ENCODE data around the gene COL6A3. TPM values are rescaled to one million over a fixed set of nuclear protein-coding genes. Genes with fewer than 3 reads are reported as not detected.

COL6A3 gene
- total RNA-seq, 1 experiment from 2014 or later: 45.0 TPM

DNA sequence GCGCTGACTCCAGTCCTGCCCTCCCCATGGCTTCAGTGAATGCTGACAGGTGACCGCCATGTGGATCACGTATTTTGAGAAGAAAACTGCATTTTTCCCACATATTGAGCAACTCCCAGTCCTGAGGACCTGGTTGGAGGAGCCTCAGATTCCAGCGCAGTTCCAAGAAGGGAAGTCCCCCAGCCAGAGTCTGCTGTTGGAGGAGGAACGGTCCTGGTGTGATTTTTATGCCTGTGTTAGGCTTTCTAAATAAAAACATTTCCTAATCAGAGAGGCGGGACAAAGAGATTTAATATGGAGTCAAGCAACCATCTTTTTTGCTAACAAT lies 32.3 kb upstream of the COL6A3 start:
- no peak overlapping the region for H3K4me2 ChIP-seq (ENCODE audit: low read length)
- no peak overlapping the region for H3K27ac ChIP-seq (ENCODE audit: low read length)
- CTCF ChIA-PET: no interaction called here
- no peak for DNase-seq
- no peak overlapping the region for H3K9ac ChIP-seq (ENCODE audit: low read length)
- TF ChIP-seq EZH2phosphoT487 (IDR thresholded peaks at IDR 0.05; ENCODE audit: borderline replicate concordance, low read length): no peak
- no peak for TF ChIP-seq EZH2 (IDR thresholded peaks at IDR 0.05; ENCODE audit: low read length, unreplicated experiment)
- TF ChIP-seq, protein P1, sequence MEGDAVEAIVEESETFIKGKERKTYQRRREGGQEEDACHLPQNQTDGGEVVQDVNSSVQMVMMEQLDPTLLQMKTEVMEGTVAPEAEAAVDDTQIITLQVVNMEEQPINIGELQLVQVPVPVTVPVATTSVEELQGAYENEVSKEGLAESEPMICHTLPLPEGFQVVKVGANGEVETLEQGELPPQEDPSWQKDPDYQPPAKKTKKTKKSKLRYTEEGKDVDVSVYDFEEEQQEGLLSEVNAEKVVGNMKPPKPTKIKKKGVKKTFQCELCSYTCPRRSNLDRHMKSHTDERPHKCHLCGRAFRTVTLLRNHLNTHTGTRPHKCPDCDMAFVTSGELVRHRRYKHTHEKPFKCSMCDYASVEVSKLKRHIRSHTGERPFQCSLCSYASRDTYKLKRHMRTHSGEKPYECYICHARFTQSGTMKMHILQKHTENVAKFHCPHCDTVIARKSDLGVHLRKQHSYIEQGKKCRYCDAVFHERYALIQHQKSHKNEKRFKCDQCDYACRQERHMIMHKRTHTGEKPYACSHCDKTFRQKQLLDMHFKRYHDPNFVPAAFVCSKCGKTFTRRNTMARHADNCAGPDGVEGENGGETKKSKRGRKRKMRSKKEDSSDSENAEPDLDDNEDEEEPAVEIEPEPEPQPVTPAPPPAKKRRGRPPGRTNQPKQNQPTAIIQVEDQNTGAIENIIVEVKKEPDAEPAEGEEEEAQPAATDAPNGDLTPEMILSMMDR (conservative IDR thresholded peaks at IDR 0.05; ENCODE audit: low read depth, low read length): no peak
- H3K9me2 ChIP-seq (replicated peaks; ENCODE audit: low read length): no peaks in the 10 kb centered on the region
- BruUV-seq (replicated peaks): no TSS peak
- no peak overlapping the region for H2AFZ ChIP-seq (ENCODE audit: low read length)
- no peak overlapping the region for H3K4me3 ChIP-seq (ENCODE audit: low read length)
- H3K79me2 ChIP-seq (ENCODE audit: low read length): no peaks in the 10 kb centered on the region
- intact Hi-C loops (cut with micrococcal nuclease): no loop called here
- H3K9me3 ChIP-seq (ENCODE audit: low read length): no peaks in the 10 kb centered on the region
- no peaks in the 10 kb centered on the region for H3K36me3 ChIP-seq (ENCODE audit: low read depth, low read length)
- H3K4me1 ChIP-seq (ENCODE audit: insufficient read depth, low read length): 0 out of 2 replicates have a peak, but pooled peaks cover 6% of the 10 kb centered on the region
- no peaks in the 10 kb centered on the region for H3F3A ChIP-seq (ENCODE audit: low read length, unreplicated experiment)
- H4K20me1 ChIP-seq (ENCODE audit: low read length): no peaks in the 10 kb centered on the region
- POLR2A ChIA-PET (ENCODE audit: unreplicated experiment): no interaction called here
- no peak for ATAC-seq
- H3K27me3 ChIP-seq (ENCODE audit: low read length): no peaks in the 10 kb centered on the region

DNA sequence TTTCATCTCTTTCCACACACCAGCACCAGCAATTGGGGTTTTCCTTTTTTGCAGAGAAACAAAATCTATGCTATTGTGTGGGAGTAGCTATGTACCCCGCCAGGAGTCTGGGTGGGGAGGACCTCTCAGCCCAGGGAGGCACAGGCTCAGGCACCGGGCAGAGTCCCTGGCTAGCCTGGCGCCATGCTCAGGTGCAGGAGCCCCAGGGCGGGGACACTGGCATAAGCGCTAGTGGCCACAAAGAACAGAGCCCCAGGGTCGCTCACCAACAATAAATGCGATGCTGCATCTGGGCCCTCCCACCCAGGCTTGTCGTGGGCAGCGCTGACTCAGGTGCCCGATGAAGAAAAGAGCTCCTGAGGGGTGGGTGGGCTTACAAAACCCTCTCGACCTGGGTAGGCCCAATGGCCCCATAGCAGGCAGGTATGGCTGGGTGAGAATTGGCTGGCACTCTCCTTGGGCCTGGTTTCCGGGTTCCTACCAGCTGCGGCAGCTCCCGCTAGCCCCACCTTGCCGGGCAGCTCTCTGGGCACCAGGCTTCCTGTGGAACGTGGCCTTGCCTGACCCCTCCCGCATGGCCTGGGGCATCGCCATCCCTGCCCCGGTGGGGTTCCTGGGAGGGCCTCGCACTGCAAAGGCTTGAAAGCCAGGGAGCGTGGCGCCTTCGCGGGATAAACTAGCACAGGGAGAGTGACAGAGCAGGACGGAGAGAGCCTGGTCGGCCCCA lies 31.8 kb upstream of the COL6A3 start:
- no peak overlapping the region for H3K4me2 ChIP-seq (ENCODE audit: low read length)
- intact Hi-C loops (cut with micrococcal nuclease): no loop called here
- H2AFZ ChIP-seq (ENCODE audit: low read length): no peak overlapping the region
- no peaks in the 10 kb centered on the region for H3F3A ChIP-seq (ENCODE audit: low read length, unreplicated experiment)
- H3K9me2 ChIP-seq (replicated peaks; ENCODE audit: low read length): no peaks in the 10 kb centered on the region
- no peak overlapping the region for H3K9ac ChIP-seq (ENCODE audit: low read length)
- no peaks in the 10 kb centered on the region for H3K9me3 ChIP-seq (ENCODE audit: low read length)
- H3K79me2 ChIP-seq (ENCODE audit: low read length): no peaks in the 10 kb centered on the region
- H3K27ac ChIP-seq (ENCODE audit: low read length): no peak overlapping the region
- no peaks in the 10 kb centered on the region for H3K36me3 ChIP-seq (ENCODE audit: low read depth, low read length)
- DNase-seq (no peak), ATAC-seq (no peak)
- ChIA-PET POLR2A (ENCODE audit: unreplicated experiment) (no interaction called here), CTCF (no interaction called here)
- no peaks in the 10 kb centered on the region for H3K27me3 ChIP-seq (ENCODE audit: low read length)
- H4K20me1 ChIP-seq (ENCODE audit: low read length): no peaks in the 10 kb centered on the region
- TF ChIP-seq EZH2 (IDR thresholded peaks at IDR 0.05; ENCODE audit: low read length, unreplicated experiment): no peak
- no peak for TF ChIP-seq EZH2phosphoT487 (IDR thresholded peaks at IDR 0.05; ENCODE audit: borderline replicate concordance, low read length)
- TF ChIP-seq, protein P1 (conservative IDR thresholded peaks at IDR 0.05; ENCODE audit: low read depth, low read length): no peak
- no peak overlapping the region for H3K4me3 ChIP-seq (ENCODE audit: low read length)
- BruUV-seq (replicated peaks): no TSS peak
- peaks cover 10% of the 10 kb centered on the region; the same call in 1 of the 2 replicates for H3K4me1 ChIP-seq (ENCODE audit: insufficient read depth, low read length)

DNA sequence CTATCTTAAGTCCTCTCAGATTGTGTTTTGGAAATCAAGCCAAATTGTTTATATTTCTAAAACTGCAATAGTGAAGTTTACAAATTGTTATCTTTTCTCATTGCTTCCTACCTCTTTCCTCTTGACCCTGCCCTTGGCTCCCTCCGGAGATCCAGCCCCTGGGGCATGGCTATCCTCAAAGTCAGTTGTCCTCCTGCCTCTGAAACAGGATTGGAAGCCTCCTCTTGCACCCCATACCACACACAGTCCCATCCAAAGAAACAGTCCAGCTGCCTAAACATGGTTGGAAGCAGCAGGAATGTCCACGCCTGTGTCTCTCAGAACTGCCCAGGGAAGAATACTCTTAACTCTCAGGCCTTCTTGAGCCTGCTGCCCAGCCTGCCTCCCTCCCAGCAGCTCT lies 30.1 kb upstream of the COL6A3 start:
- Histone ChIP-seq H3K9me2 (replicated peaks; ENCODE audit: low read length) (no peaks in the 10 kb centered on the region), H3K79me2 (ENCODE audit: low read length) (no peaks in the 10 kb centered on the region), H3K9ac (ENCODE audit: low read length) (no peak overlapping the region), H2AFZ (ENCODE audit: low read length) (no peak overlapping the region), H4K20me1 (ENCODE audit: low read length) (no peaks in the 10 kb centered on the region), H3K4me2 (ENCODE audit: low read length) (no peak overlapping the region), H3K4me1 (ENCODE audit: insufficient read depth, low read length) (peaks cover 11% of the 10 kb centered on the region; the same call in 1 of the 2 replicates), H3F3A (ENCODE audit: low read length, unreplicated experiment) (no peaks in the 10 kb centered on the region), H3K27ac (ENCODE audit: low read length) (no peak overlapping the region), H3K27me3 (ENCODE audit: low read length) (no peaks in the 10 kb centered on the region), H3K4me3 (ENCODE audit: low read length) (no peak overlapping the region), H3K36me3 (ENCODE audit: low read depth, low read length) (no peaks in the 10 kb centered on the region), H3K9me3 (ENCODE audit: low read length) (no peaks in the 10 kb centered on the region)
- TF ChIP-seq, protein P1 (conservative IDR thresholded peaks at IDR 0.05; ENCODE audit: low read depth, low read length): no peak
- TF ChIP-seq EZH2 (IDR thresholded peaks at IDR 0.05; ENCODE audit: low read length, unreplicated experiment) (no peak), EZH2phosphoT487 (IDR thresholded peaks at IDR 0.05; ENCODE audit: borderline replicate concordance, low read length) (no peak)
- DNase-seq (no peak), ATAC-seq (no peak)
- ChIA-PET POLR2A (ENCODE audit: unreplicated experiment) (no interaction called here), CTCF (interaction anchor here (0.7 kb wide), 1 partner anchor 32 kb away, joined by 10 read pairs; no protein-coding TSS in a partner anchor)
- no TSS peak for BruUV-seq (replicated peaks)
- intact Hi-C loops (cut with micrococcal nuclease): no loop called here

Measured in PC-3 (cell line).